B cell (primary cell): ENCODE measurements around the gene PSMD3. TPM values are rescaled to one million over a fixed set of nuclear protein-coding genes. Genes with fewer than 3 reads are reported as not detected.

Experiments used
- ATAC-seq: fragments of 200-7000 bp; cut with Tn5 transposase; one replicate; pipeline ENCODE4 v1.10.0; 2021; ENCODE audit warnings: low read depth, mild to moderate bottlenecking, moderate number of reproducible peaks, moderate library complexity
- CTCF ChIA-PET: fragments of 350-600 bp; sonication (Branson Sonifier 250); formaldehyde crosslinking; loops from one replicate; lab custom pipeline; 2021; ENCODE audit warnings: antibody characterized with exemption, inconsistent platforms; lab: Charles Lee
- POLR2A ChIA-PET: fragments of 350-600 bp; sonication (Branson Sonifier 250); formaldehyde crosslinking; loops from one replicate; lab custom pipeline; 2021; ENCODE audit warnings: antibody characterized with exemption; lab: Charles Lee
- DNase-seq: peaks from one replicate; pipeline ENCODE4 v3.0.0; 2013
- H2AFZ ChIP-seq: 2 replicates; pipeline ENCODE4 v1.6.1; 2012; ENCODE audit warnings: mild to moderate bottlenecking, low read depth, low read length; ENCODE audit not compliant: insufficient read depth, poor library complexity, severe bottlenecking
- H3K27ac ChIP-seq, 2 donors: 1 replicate in 1 of 2; 2 replicates in 1 of 2; pipeline ENCODE4 v1.5.1; 2012 to 2013; ENCODE audit warnings: low read length in 2 of 2, mild to moderate bottlenecking in 2 of 2, moderate library complexity in 1 of 2
- H3K27me3 ChIP-seq, 4 experiments: fragments of 200-600 bp in 1 of 4; sonication (generic) in 1 of 4; replicated peaks in 1 of 4; 1 replicate in 2 of 4; 2 replicates in 2 of 4; pipeline versions ENCODE4 v1.6.1 to v1.7.0; 2013 to 2016; ENCODE audit warnings: low read length in 3 of 4, mild to moderate bottlenecking in 2 of 4, mixed read lengths in 1 of 4, moderate library complexity in 1 of 4; ENCODE audit not compliant: insufficient read depth in 4 of 4, control insufficient read depth in 3 of 4; ENCODE audit errors: control extremely low read depth in 1 of 4
- H3K36me3 ChIP-seq, 2 experiments: replicated peaks in 1 of 2; 1 replicate in 1 of 2; 2 replicates in 1 of 2; pipeline versions ENCODE4 v1.6.1 to v1.7.1; 2013; ENCODE audit warnings: low read length in 1 of 2; ENCODE audit not compliant: insufficient read depth in 2 of 2, control insufficient read depth in 1 of 2; ENCODE audit errors: control extremely low read depth in 1 of 2, extremely low read depth in 1 of 2
- H3K4me1 ChIP-seq, 2 donors: fragments of 200-600 bp in 1 of 2; sonication (generic) in 1 of 2; 1 replicate in 1 of 2; 2 replicates in 1 of 2; pipeline versions ENCODE4 v1.5.1 to v1.6.1; 2013 to 2017; ENCODE audit warnings: low read length in 2 of 2; ENCODE audit not compliant: control insufficient read depth in 2 of 2, insufficient read depth in 2 of 2
- H3K4me2 ChIP-seq: replicated peaks from 2 replicates; pipeline ENCODE3; 2012; ENCODE audit warnings: mild to moderate bottlenecking, low read depth, low read length; ENCODE audit not compliant: poor library complexity, severe bottlenecking
- H3K4me3 ChIP-seq, 5 experiments: fragments of 200-600 bp in 1 of 5; sonication (generic) in 1 of 5; 1 replicate in 3 of 5; 2 replicates in 2 of 5; pipeline versions ENCODE4 v1.5.1 to v1.7.0; 2011 to 2016; ENCODE audit warnings: low read length in 4 of 5, mild to moderate bottlenecking in 4 of 5, low read depth in 2 of 5, control low read depth in 1 of 5, moderate library complexity in 1 of 5; ENCODE audit not compliant: insufficient read depth in 1 of 5; ENCODE audit errors: control extremely low read depth in 1 of 5, extremely low read depth in 1 of 5
- H3K79me2 ChIP-seq: fragments of 200-600 bp; sonication (generic); one replicate; pipeline ENCODE4 v1.6.0; 2016; ENCODE audit warnings: low read length; ENCODE audit not compliant: control insufficient read depth, insufficient read depth
- H3K9ac ChIP-seq: fragments of 200-600 bp; sonication (generic); 2 replicates; pipeline ENCODE4 v1.6.1; 2017; ENCODE audit warnings: mild to moderate bottlenecking, low read length, moderate library complexity
- H3K9me3 ChIP-seq, 3 donors: one replicate each; pipeline versions ENCODE4 v1.6.1 to v1.7.1; 2013; ENCODE audit warnings: low read length in 2 of 3; ENCODE audit not compliant: control insufficient read depth in 2 of 3, insufficient read depth in 1 of 3; ENCODE audit errors: control extremely low read depth in 1 of 3
- H4K20me1 ChIP-seq: 2 replicates; pipeline ENCODE4 v1.6.0; 2012; ENCODE audit warnings: mild to moderate bottlenecking, low read length; ENCODE audit not compliant: insufficient read depth, control insufficient read depth, poor library complexity, severe bottlenecking
- H3K27ac Mint-ChIP-seq: one replicate; pipeline ENCODE4 v1.8.0; 2021; ENCODE audit warnings: mixed read lengths
- H3K27me3 Mint-ChIP-seq: one replicate; pipeline ENCODE4 v1.8.0; 2021; ENCODE audit warnings: mixed read lengths
- H3K4me1 Mint-ChIP-seq: one replicate; pipeline ENCODE4 v1.8.0; 2021; ENCODE audit warnings: mixed read lengths
- H3K4me3 Mint-ChIP-seq: one replicate; pipeline ENCODE4 v1.8.0; 2021; ENCODE audit warnings: mixed read lengths
- H3K9me3 Mint-ChIP-seq: one replicate; pipeline ENCODE4 v1.8.0; 2022; ENCODE audit warnings: mixed read lengths; ENCODE audit not compliant: insufficient read depth
- CTCF ChIP-seq: fragments of 200-600 bp; IDR thresholded peaks from one replicate; pipeline ENCODE4 v1.8.0; 2022; ENCODE audit warnings: antibody characterized with exemption, mild to moderate bottlenecking
- EZH2 ChIP-seq: IDR thresholded peaks from 2 replicates; pipeline ENCODE4 v1.6.1; 2012; ENCODE audit warnings: borderline replicate concordance, low read depth, mild to moderate bottlenecking, moderate library complexity, low read length; ENCODE audit not compliant: insufficient read depth, poor library complexity, severe bottlenecking
- WGBS: methylation state at CpG from one replicate; pipeline ENCODE4 v1.1.5; 2013; ENCODE audit warnings: missing lambda C conversion rate; ENCODE audit not compliant: insufficient coverage; 5-methylcytosine and 5-hydroxymethylcytosine counted together
- intact Hi-C: fragments of 100-400 bp; cut with micrococcal nuclease; formaldehyde crosslinking; loops from one replicate; pipeline ENCODE4 v1.10.0; 2022
- polyA plus RNA-seq: library from polyadenylated mRNA; depleted of rRNA; stranded (reverse); fragments of >200 nt; gene quantifications from 2 replicates; pipeline ENCODE4 v1.2.3, GENCODE V29; 2012
- total RNA-seq, 2 donors: library from RNA; stranded (reverse); fragments of 120-200 nt in 1 of 2; gene quantifications; 1 replicate in 1 of 2; 2 replicates in 1 of 2; pipeline versions ENCODE4 v1.2.3 to v1.2.4, GENCODE V29; 2013 to 2022

Gene PSMD3
- total and polyA plus RNA-seq, 2 donors (not counting 1 experiment from before 2014, with no cell fraction given), result 72.6 to 76.6 TPM

- Histone ChIP-seq H3K27me3 (no peaks in the 10 kb centered on the region), H2AFZ (no peak overlapping the region), H3K9me3 (no peaks in the 10 kb centered on the region), H3K9ac (no peak overlapping the region), H3K79me2 (no peaks in the 10 kb centered on the region), H3K4me1 (no peaks in the 10 kb centered on the region), H3K4me2 (no peak overlapping the region), H3K27ac (no peak overlapping the region), H3K4me3 (no peak overlapping the region), H3K36me3 (peaks cover 0 to 71% of the 10 kb centered on the region in 2 experiments), H4K20me1 (no peaks in the 10 kb centered on the region)
- H3K4me1 Mint-ChIP-seq, result no peaks in the 10 kb centered on the region
- intact Hi-C loops, result no loop called here
- H3K27ac Mint-ChIP-seq, result no peak overlapping the region
- no peak overlapping the region for H3K4me3 Mint-ChIP-seq
- ChIA-PET POLR2A (no interaction called here), CTCF (interaction anchor here (0.7 to 1.8 kb wide), 3 partner anchors 19 to 80 kb away, joined by 4 read pairs; no protein-coding TSS in a partner anchor)
- DNase-seq (no peak), ATAC-seq (no peak)
- H3K9me3 Mint-ChIP-seq, result no peaks in the 10 kb centered on the region
- TF ChIP-seq CTCF, result no peak
- no peak for TF ChIP-seq EZH2
- H3K27me3 Mint-ChIP-seq, result no peaks in the 10 kb centered on the region
- 95% methylated on average over 23 of the region's 23 CpGs for WGBS
Measured at GRCh38 chr17:40032322-40033320, 52.0 kb downstream of the PSMD3 start.

- no peak for DNase-seq
- Histone ChIP-seq H3K27me3 (no peaks in the 10 kb centered on the region), H3K79me2 (no peaks in the 10 kb centered on the region), H3K9me3 (no peaks in the 10 kb centered on the region), H4K20me1 (no peaks in the 10 kb centered on the region), H3K36me3 (peaks cover 0 to 69% of the 10 kb centered on the region in 2 experiments), H3K9ac (no peak overlapping the region), H3K4me3 (no peak overlapping the region), H3K27ac (no peak overlapping the region), H3K4me2 (no peak overlapping the region), H2AFZ (no peak overlapping the region), H3K4me1 (no peaks in the 10 kb centered on the region)
- TF ChIP-seq EZH2 (no peak), CTCF (no peak)
- Mint-ChIP-seq H3K27me3 (no peaks in the 10 kb centered on the region), H3K27ac (no peak overlapping the region), H3K4me3 (no peak overlapping the region), H3K4me1 (no peaks in the 10 kb centered on the region), H3K9me3 (no peaks in the 10 kb centered on the region)
- CTCF ChIA-PET, result interaction anchor here (0.9 to 1.8 kb wide), 2 partner anchors 53 to 80 kb away, joined by 4 read pairs; no protein-coding TSS in a partner anchor
- 91% methylated on average over 8 of the region's 8 CpGs for WGBS
- no peak for ATAC-seq
- intact Hi-C loops, result no loop called here
- POLR2A ChIA-PET, result no interaction called here
Measured at GRCh38 chr17:40033339-40033738, 52.7 kb downstream of the PSMD3 start.
